SU-DHL-6 (cell line): Measurements from ENCODE around the gene TCEAL6.

Source experiments
- EZH2phosphoT487 ChIP-seq: fragments of 200-600 bp; sonication (generic), shearing (Covaris generic); conservative IDR thresholded peaks from 2 replicates; pipeline ENCODE4 v1.6.1; 2018; ENCODE audit warnings: mild to moderate bottlenecking, antibody characterized with exemption, low read length, moderate library complexity, mixed read lengths
- TF ChIP-seq, protein P1 (sequence below): fragments of 200-600 bp; sonication (generic); IDR thresholded peaks from one replicate; pipeline ENCODE4 v1.5.1; 2017; ENCODE audit warnings: antibody characterized with exemption, mild to moderate bottlenecking, low read length, moderate library complexity; ENCODE audit not compliant: insufficient read depth, poor library complexity, severe bottlenecking

DNA sequence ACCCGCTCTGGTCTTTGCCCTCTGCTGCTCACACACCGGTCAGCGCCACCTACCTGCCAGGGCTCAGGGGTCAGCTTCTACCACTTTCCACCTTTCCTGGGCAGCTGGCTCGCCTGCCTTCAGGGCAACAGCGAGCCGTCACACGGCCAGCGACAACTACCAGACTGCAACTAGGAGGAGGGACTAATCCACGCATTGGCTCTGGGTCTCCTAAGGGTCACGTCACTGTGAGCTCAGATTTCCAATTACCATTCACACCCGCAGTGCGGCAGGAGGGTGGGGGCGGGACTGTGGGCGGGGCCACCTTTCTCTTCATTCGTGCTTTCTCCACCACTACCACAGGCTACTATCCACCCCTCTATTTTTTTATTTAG is 13.5 kb upstream of the TCEAL6 start, which contains the start of gene BEX5:
- TF ChIP-seq, protein P1, sequence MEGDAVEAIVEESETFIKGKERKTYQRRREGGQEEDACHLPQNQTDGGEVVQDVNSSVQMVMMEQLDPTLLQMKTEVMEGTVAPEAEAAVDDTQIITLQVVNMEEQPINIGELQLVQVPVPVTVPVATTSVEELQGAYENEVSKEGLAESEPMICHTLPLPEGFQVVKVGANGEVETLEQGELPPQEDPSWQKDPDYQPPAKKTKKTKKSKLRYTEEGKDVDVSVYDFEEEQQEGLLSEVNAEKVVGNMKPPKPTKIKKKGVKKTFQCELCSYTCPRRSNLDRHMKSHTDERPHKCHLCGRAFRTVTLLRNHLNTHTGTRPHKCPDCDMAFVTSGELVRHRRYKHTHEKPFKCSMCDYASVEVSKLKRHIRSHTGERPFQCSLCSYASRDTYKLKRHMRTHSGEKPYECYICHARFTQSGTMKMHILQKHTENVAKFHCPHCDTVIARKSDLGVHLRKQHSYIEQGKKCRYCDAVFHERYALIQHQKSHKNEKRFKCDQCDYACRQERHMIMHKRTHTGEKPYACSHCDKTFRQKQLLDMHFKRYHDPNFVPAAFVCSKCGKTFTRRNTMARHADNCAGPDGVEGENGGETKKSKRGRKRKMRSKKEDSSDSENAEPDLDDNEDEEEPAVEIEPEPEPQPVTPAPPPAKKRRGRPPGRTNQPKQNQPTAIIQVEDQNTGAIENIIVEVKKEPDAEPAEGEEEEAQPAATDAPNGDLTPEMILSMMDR = no peak
- no peak for TF ChIP-seq EZH2phosphoT487
